ENCODE results near the gene FUZ. TPM values are rescaled to one million over a fixed set of nuclear protein-coding genes. Genes with fewer than 3 reads are reported as not detected.

FUZ gene
- total RNA-seq, 4 donors from 2014 or later: 10.5 to 28.8 (median 23.3) TPM

GRCh38 chr19:49860336-49861102 lies 47.4 kb upstream of the FUZ start:
- intact Hi-C loops (cut with DNase I; ENCODE audit: low total_unique reads): no loop called here
- TF ChIP-seq CTCF (IDR thresholded peaks at IDR 0.05): no peak
- TF ChIP-seq POLR2A (IDR thresholded peaks at IDR 0.05): no peak
- H3K27me3 ChIP-seq: no peaks in the 10 kb centered on the region
- no peak overlapping the region for H3K4me3 ChIP-seq
- peaks cover 0 to 7% of the 10 kb centered on the region in 2 donors for H3K4me1 ChIP-seq
- DNase-seq: peak in 1 of 2 donors; percentile 26
- H3K27ac ChIP-seq: no peak overlapping the region
- H3K9me3 ChIP-seq: no peaks in the 10 kb centered on the region
- H3K36me3 ChIP-seq: no peaks in the 10 kb centered on the region

GRCh38 chr19:49859682-49860335 lies 46.7 kb upstream of the FUZ start:
- no peaks in the 10 kb centered on the region for H3K36me3 ChIP-seq

GRCh38 chr19:49858088-49858985 lies 45.2 kb upstream of the FUZ start:
- Histone ChIP-seq H3K9me3 (no peaks in the 10 kb centered on the region), H3K36me3 (no peaks in the 10 kb centered on the region), H3K4me3 (no peak overlapping the region), H3K27ac (peak overlapping the region in 1 of 2 donors; percentile 7), H3K4me1 (no peaks in the 10 kb centered on the region), H3K27me3 (no peaks in the 10 kb centered on the region)
- DNase-seq: peak; percentile 16 to 26
- TF ChIP-seq POLR2A (IDR thresholded peaks at IDR 0.05) (no peak), CTCF (IDR thresholded peaks at IDR 0.05) (no peak)
- intact Hi-C loops (cut with DNase I; ENCODE audit: low total_unique reads): no loop called here

More at GRCh38 chr19:49859682-49860335, 46.7 kb upstream of the FUZ start:
- no peak overlapping the region for H3K27ac ChIP-seq
- H3K27me3 ChIP-seq: no peaks in the 10 kb centered on the region
- H3K4me1 ChIP-seq: peaks cover 0 to 1% of the 10 kb centered on the region in 2 donors
- TF ChIP-seq CTCF (IDR thresholded peaks at IDR 0.05) (no peak), POLR2A (IDR thresholded peaks at IDR 0.05) (no peak)
- H3K9me3 ChIP-seq: no peaks in the 10 kb centered on the region
- no peak overlapping the region for H3K4me3 ChIP-seq
- DNase-seq: peak in 1 of 2 donors; percentile 23
- intact Hi-C loops (cut with DNase I; ENCODE audit: low total_unique reads): no loop called here

- no peaks in the 10 kb centered on the region for H3K36me3 ChIP-seq
- DNase-seq: no peak
- H3K9me3 ChIP-seq: no peaks in the 10 kb centered on the region
- H3K4me3 ChIP-seq: no peak overlapping the region
- H3K27ac ChIP-seq: no peak overlapping the region
- H3K4me1 ChIP-seq: peaks cover 0 to under 1% of the 10 kb centered on the region in 2 donors
- TF ChIP-seq CTCF (IDR thresholded peaks at IDR 0.05) (no peak), POLR2A (IDR thresholded peaks at IDR 0.05) (no peak)
- intact Hi-C loops (cut with DNase I; ENCODE audit: low total_unique reads): no loop called here
- no peaks in the 10 kb centered on the region for H3K27me3 ChIP-seq
These were observed 44.7 kb upstream of the FUZ start for GRCh38 chr19:49857838-49858087.
